ENCODE data around the gene SGK2.

DNA sequence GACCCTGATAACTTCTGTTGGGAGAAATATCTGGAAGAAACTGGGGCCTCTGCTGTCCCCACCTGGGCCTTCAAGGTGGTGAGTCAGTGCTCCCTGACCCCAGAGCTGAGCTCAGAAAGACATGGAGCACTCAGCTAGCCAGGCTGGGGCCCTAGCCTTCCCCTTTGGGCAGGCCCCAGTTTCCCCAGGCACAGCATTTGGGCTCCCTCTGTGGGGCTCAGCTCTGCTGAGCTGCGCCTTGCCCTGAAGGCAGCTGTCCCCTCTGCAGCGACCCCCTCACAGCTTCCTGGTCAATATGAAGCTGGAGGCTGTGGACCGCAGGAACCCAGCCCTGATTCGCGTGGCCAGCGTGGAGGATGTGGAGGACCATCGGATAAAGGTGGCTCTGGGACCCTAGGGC, 24.8 kb upstream of the SGK2 start:
- TF ChIP-seq, protein P1, sequence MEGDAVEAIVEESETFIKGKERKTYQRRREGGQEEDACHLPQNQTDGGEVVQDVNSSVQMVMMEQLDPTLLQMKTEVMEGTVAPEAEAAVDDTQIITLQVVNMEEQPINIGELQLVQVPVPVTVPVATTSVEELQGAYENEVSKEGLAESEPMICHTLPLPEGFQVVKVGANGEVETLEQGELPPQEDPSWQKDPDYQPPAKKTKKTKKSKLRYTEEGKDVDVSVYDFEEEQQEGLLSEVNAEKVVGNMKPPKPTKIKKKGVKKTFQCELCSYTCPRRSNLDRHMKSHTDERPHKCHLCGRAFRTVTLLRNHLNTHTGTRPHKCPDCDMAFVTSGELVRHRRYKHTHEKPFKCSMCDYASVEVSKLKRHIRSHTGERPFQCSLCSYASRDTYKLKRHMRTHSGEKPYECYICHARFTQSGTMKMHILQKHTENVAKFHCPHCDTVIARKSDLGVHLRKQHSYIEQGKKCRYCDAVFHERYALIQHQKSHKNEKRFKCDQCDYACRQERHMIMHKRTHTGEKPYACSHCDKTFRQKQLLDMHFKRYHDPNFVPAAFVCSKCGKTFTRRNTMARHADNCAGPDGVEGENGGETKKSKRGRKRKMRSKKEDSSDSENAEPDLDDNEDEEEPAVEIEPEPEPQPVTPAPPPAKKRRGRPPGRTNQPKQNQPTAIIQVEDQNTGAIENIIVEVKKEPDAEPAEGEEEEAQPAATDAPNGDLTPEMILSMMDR (IDR thresholded peaks at IDR 0.05; ENCODE audit: low read depth, low read length): no peak
- TF ChIP-seq, protein P2, sequence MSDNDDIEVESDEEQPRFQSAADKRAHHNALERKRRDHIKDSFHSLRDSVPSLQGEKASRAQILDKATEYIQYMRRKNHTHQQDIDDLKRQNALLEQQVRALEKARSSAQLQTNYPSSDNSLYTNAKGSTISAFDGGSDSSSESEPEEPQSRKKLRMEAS (IDR thresholded peaks at IDR 0.05; ENCODE audit: low read depth, low read length): no peak
